KMS-11 (cell line): ENCODE measurements around the gene CACNA2D2.

Source experiments
- H2AFZ ChIP-seq: fragments of 200-600 bp; sonication (generic); 2 replicates; pipeline ENCODE4 v1.6.1; 2016; ENCODE audit warnings: antibody characterized with exemption, mixed run types, low read depth
- H3K27ac ChIP-seq: fragments of 200-600 bp; sonication (generic); 2 replicates; pipeline ENCODE4 v1.6.1; 2016; ENCODE audit warnings: mild to moderate bottlenecking, mixed run types
- H3K27me3 ChIP-seq: fragments of 200-600 bp; sonication (generic); 2 replicates; pipeline ENCODE4 v1.6.1; 2017; ENCODE audit warnings: mild to moderate bottlenecking, low read depth, mixed run types, moderate library complexity; ENCODE audit not compliant: insufficient read depth
- H3K36me3 ChIP-seq: fragments of 200-600 bp; sonication (generic); 2 replicates; pipeline ENCODE4 v1.6.1; 2017; ENCODE audit warnings: mild to moderate bottlenecking, mixed run types; ENCODE audit not compliant: insufficient read depth
- H3K4me1 ChIP-seq: fragments of 200-600 bp; sonication (generic); 2 replicates; pipeline ENCODE4 v1.6.1; 2016; ENCODE audit warnings: mild to moderate bottlenecking, low read depth, mixed run types; ENCODE audit not compliant: poor library complexity, severe bottlenecking
- H3K4me2 ChIP-seq: fragments of 200-600 bp; sonication (generic); 2 replicates; pipeline ENCODE4 v1.7.0; 2016; ENCODE audit warnings: mild to moderate bottlenecking, mixed run types
- H3K4me3 ChIP-seq: fragments of 200-600 bp; sonication (generic); IDR thresholded peaks from 2 replicates; pipeline ENCODE4 v1.6.1; 2017; ENCODE audit warnings: low read depth, low read length, mixed read lengths; ENCODE audit not compliant: insufficient read depth
- H3K79me2 ChIP-seq: fragments of 200-600 bp; sonication (generic); 2 replicates; pipeline ENCODE4 v1.6.1; 2016; ENCODE audit warnings: low read depth, mixed run types; ENCODE audit not compliant: insufficient read depth
- H3K9ac ChIP-seq: fragments of 200-600 bp; sonication (generic); 2 replicates; pipeline ENCODE4 v1.6.1; 2016; ENCODE audit warnings: mild to moderate bottlenecking, mixed run types
- H4K20me1 ChIP-seq: fragments of 200-600 bp; sonication (generic); 2 replicates; pipeline ENCODE4 v1.6.1; 2016; ENCODE audit warnings: mild to moderate bottlenecking, mixed run types; ENCODE audit not compliant: insufficient read depth
- CTCF ChIP-seq: fragments of 200-600 bp; sonication (generic); conservative IDR thresholded peaks from 2 replicates; pipeline ENCODE4 v1.6.1; 2017; ENCODE audit warnings: low read depth, mild to moderate bottlenecking, antibody characterized with exemption, low read length, moderate library complexity, mixed read lengths

Gene CACNA2D2

DNA sequence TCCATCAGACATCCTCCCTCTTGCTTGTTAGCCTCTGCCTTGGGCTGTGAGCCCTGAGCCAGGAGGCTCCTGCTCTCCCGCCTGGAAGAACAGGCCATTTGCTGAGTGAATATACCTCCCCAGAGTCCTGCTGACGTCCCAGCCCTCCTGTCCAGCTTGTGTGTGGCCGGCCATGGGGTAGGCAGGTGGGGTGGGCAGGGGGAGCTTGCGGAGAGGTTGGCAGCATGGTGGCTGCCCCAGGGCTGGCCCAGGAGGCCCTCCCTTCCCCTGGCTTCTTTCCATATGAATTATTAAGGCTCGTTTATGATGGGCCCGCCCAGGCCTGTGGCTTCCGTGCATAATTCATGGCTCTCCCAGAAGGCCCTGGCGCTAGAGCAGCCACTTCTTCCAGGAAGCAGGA is 18.7 kb downstream of the CACNA2D2 start:
- H3K4me1 ChIP-seq: no peaks in the 10 kb centered on the region
- TF ChIP-seq CTCF: no peak
- no peaks in the 10 kb centered on the region for H3K27me3 ChIP-seq
- no peak overlapping the region for H3K4me2 ChIP-seq
- H4K20me1 ChIP-seq: no peaks in the 10 kb centered on the region
- H2AFZ ChIP-seq: no peak overlapping the region
- H3K27ac ChIP-seq: no peak overlapping the region
- H3K4me3 ChIP-seq: no peak overlapping the region
- no peak overlapping the region for H3K9ac ChIP-seq
- no peaks in the 10 kb centered on the region for H3K36me3 ChIP-seq
- H3K79me2 ChIP-seq: no peaks in the 10 kb centered on the region

GRCh38 chr3:50483374-50483773 is 20.1 kb downstream of the CACNA2D2 start:
- H3K79me2 ChIP-seq: no peaks in the 10 kb centered on the region
- no peak overlapping the region for H2AFZ ChIP-seq
- H3K4me1 ChIP-seq: no peaks in the 10 kb centered on the region
- no peak overlapping the region for H3K4me3 ChIP-seq
- H3K27me3 ChIP-seq: no peaks in the 10 kb centered on the region
- H3K36me3 ChIP-seq: no peaks in the 10 kb centered on the region
- H3K4me2 ChIP-seq: no peak overlapping the region
- H3K9ac ChIP-seq: no peak overlapping the region
- no peaks in the 10 kb centered on the region for H4K20me1 ChIP-seq
- TF ChIP-seq CTCF: no peak
- H3K27ac ChIP-seq: no peak overlapping the region

DNA sequence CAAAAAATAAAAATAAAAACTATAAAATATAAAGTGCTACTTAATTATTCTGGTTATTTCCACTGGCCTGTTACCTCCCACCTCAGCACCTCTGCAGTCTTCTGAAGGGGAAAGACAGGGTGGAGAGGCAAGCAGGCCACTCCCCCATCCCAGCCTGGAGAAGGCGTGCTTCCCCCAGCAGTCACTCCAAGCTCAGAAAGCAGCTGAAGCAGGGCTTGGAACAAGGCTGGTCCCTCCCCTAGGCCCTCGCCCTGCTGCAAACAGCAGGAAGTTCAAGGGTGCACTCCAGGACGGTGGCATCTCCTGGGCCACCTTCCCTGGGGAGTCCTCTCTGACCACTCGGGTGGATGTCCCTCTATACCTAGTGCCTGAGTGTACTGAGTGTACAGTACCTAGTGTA is 21.4 kb downstream of the CACNA2D2 start:
- Histone ChIP-seq H3K9ac (no peak overlapping the region), H3K4me3 (no peak overlapping the region), H3K4me2 (no peak overlapping the region), H3K27me3 (no peaks in the 10 kb centered on the region), H3K4me1 (no peaks in the 10 kb centered on the region), H3K27ac (no peak overlapping the region), H3K36me3 (no peaks in the 10 kb centered on the region), H3K79me2 (no peaks in the 10 kb centered on the region), H2AFZ (no peak overlapping the region), H4K20me1 (no peaks in the 10 kb centered on the region)
- TF ChIP-seq CTCF: no peak

DNA sequence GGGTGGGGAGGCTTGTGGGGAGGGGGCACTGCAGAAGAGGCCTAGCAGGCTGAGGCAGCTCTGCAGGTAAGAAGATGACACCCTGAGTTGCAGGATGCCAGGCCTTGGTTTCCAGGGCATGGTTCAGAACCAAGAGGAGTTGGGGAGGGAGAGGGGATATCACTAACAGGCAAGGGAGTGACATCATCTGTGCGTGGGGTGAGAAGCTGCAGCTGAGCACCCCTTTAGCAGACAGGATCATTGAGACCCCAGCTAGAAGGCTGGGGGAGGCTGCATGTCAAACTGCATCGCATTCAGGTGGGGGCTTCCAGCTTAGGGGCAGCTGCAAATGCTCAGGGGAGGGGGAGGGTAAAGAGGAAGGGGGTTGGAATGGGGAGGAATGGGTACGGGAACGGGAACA is 23.0 kb downstream of the CACNA2D2 start:
- H2AFZ ChIP-seq: no peak overlapping the region
- no peak overlapping the region for H3K27ac ChIP-seq

More for the DNA sequence above, 23.0 kb downstream of the CACNA2D2 start:
- Histone ChIP-seq H3K4me3 (no peak overlapping the region), H4K20me1 (no peaks in the 10 kb centered on the region), H3K27me3 (no peaks in the 10 kb centered on the region), H3K9ac (no peak overlapping the region), H3K36me3 (no peaks in the 10 kb centered on the region), H3K79me2 (no peaks in the 10 kb centered on the region), H3K4me2 (no peak overlapping the region), H3K4me1 (no peaks in the 10 kb centered on the region)
- no peak for TF ChIP-seq CTCF
